Dermis microvascular lymphatic vessel endothelial cell (primary cell): ENCODE results near the gene CACHD1. TPM values are rescaled to one million over a fixed set of nuclear protein-coding genes. Genes with fewer than 3 reads are reported as not detected.

Experiments used
- DNase-seq, 2 donors: peaks; one replicate each; pipeline versions ENCODE4 v3.0.0 to v3.0.0-alpha.2; 2010; ENCODE audit warnings: low read depth in 2 of 2
- total RNA-seq: library from RNA; depleted of rRNA; stranded (reverse); fragments of >200 nt; gene quantifications from 2 replicates; pipeline ENCODE4 v1.2.1, GENCODE V29; 2014

Gene CACHD1
- total RNA-seq: 2.8 and 4.4 TPM in 2 replicates

GRCh38 chr1:64469977-64470664 is at the start of gene CACHD1:
Gene CACHD1, plus strand, starts transcription at chr1:64470129. Its CDS starts 616 bp downstream, at chr1:64470745.
- peak; percentile 72 to 90 for DNase-seq

GRCh38 chr1:64421377-64421776 is 48.6 kb upstream of the CACHD1 start:
- DNase-seq: no peak

DNA sequence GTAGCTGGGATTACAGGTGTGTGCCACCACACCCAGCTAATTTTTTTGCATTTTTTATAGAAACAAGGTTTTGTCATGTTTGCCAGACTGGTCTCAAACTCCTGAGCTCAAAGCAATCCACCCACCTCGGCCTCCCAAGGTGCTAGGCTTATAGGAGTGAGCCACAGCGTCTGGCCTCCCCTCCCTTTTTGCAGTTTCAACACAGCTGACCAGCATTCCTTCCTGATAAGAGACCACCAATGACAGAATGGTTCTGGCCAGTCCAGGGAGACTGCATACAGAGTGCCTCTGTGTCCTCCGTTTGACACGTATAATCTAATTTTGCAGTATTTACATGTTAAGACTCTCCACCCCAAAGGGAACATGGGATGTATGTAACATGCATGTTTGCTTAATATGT is 46.4 kb upstream of the CACHD1 start:
- no peak for DNase-seq

DNA sequence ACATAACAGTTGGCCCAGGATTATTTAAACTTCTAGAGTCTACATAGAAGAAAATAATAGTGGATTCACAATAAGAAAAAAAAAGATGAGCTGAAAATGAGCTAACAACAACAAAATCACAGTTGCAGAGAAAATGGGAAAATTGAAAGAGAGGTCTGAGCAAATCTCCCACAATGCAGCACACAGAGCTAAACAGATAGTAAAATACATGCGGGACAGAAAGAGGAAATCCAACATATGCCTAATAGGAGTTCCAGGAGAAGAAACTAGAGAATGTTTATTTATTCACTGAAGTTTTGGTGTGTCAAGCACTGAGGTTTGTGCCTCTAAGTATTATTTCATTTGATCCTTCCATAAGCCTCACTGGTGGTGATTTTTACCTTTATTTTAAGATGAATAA is 45.5 kb upstream of the CACHD1 start:
- no peak for DNase-seq

- DNase-seq: no peak
Observed at GRCh38 chr1:64425521-64425920, 44.4 kb upstream of the CACHD1 start.

DNA sequence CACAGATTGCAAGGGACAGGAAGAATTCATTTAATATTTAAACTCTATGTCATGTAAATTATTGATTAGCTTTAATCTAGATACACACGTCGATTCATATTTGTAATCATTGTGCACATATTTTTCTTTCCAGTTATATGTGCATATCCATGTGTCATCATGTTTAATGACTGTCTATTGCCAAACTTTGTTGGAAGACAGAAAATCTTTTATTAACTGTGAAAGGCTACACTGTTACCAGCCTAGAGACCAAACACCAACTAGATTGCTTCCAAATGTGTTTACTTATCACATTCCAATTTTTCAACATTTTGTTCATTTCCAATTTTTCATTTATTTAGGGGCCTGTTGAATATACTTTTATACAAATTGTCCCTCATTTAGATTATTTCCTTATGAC is 43.2 kb upstream of the CACHD1 start:
- DNase-seq: no peak

GRCh38 chr1:64427879-64428278 is 42.0 kb upstream of the CACHD1 start:
- no peak for DNase-seq

GRCh38 chr1:64433308-64433707 is 36.6 kb upstream of the CACHD1 start:
- DNase-seq: no peak

DNA sequence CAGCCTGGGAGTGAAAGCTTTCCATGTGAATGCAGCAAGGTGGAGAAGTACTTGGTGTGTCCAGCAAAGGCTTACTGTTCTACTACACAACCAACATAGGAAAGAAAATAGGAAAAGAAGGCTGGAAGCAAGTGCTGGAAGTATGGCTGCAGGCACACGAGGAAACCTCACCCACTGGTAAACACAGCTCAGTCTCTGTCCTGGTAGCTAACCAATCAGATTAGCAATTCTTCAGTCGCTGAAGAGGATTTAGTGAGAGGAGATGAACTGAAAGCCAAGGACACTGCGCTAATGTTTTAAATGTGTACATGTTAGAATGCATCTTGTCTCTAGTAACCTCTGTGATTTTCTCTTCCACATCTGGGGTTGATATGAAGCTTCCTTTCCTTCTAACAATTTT is 36.2 kb upstream of the CACHD1 start:
- no peak for DNase-seq

DNA sequence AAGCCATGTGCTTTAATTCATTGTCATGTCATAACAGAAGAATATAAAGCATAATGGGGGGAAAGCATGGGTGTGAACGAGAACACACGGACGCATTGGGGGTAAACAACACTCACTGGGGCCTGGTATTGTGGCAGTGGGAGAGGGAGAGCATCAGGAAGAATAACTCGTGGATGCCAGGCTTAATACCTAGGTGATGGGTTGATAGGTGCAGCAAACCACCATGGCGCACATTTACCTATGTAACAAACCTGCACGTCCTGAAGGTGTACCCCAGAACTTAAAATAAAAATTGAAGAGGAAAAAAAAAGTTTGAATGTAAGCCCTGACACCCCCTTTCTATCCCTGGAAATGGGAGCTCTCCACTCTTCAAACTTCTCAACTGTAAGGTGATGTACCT is 34.9 kb upstream of the CACHD1 start:
- no peak for DNase-seq

DNA sequence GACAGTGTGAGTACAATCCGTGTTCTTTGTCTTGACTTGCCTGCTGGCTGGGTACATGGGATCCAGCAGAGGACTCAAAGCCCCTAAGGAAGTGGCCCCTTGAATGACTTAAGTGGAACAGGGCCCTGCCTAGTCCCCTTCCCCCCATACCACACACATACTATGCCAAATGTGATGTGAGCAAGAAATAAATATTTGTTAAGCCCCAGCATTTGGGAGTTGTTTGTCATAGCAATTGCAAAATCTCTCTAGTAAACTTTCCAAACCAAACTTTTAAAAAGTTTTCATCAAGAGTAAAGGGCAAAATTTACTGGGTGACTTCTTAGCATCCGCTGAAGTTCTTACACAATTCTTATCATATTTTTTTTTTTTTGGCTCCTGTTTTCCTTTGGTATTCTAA is 32.5 kb upstream of the CACHD1 start:
- DNase-seq: no peak

GRCh38 chr1:64440183-64440826 is 29.6 kb upstream of the CACHD1 start:
- no peak for DNase-seq

GRCh38 chr1:64451440-64451839 is 18.5 kb upstream of the CACHD1 start:
- no peak for DNase-seq

DNA sequence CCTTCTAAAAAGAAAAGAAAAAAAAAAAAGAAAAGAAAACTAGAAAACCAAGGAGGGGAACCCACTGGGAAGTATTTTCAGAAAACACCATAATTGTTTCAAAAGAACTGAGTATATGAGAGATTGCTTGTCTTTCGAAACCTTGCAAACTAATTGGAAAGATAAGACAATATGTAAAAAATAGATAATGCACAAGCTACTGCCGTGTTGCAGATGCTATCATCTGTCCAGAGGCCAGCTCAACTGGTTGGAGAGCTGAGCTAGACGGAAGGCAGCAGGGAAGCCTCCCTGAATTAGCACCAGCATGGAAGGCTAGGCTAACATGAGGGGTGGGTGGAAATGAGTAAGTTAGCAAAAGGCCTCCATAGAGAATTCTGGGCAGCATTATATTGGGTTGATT is 16.2 kb upstream of the CACHD1 start:
- DNase-seq: no peak

DNA sequence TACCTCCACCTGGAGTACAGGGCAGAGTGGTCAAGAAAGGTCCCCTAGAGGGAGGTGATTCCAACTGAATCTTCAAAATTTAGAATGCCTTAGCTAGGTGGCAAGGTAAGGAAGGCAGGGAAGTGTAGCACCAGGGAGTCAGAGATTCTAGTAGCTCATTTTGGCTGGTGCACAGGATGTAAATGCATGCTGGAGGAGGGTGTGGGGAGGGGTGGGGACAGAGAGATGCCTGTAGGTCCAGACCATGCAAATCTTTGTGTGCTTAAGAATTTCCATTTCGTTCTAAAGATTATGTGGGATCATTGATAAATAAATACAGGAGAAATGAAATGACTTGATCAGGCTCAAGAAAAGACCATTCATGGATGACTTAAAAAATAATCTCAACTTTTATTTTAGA is 11.0 kb upstream of the CACHD1 start:
- DNase-seq: no peak

DNA sequence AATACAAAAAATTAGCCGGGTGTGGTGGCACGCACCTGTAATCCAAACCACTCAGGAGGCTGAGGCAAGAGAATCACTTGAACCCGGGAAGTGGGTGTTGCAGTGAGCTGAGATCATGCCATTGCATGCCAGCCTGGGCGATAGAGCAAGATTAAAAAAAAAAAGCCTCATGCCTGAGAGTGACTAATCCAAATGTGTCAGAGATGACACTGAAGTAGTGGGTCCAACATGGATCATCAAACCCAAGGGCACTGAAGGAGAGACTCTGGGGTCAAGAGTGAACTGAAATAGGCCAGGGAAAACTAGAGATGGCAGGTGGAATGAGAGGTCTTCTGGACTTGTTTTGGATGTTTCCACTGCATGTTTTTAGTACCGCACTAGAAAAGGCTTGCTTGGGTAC is 10.2 kb upstream of the CACHD1 start:
- no peak for DNase-seq

DNA sequence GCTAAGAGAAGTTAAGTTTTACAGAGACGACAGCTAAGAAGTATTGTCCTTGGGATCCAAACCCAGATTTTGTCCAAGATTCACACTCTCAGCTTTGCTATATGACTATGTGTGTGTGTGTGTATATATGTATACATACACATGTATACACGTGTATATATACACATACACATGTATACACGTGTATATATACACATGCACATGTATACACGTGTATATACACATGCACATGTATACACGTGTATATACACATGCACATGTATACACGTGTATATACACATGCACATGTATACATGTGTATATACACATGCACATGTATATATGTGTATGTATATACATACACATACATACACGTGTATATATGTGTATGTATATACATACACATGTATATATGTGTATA is 3.9 kb upstream of the CACHD1 start:
- DNase-seq: no peak

DNA sequence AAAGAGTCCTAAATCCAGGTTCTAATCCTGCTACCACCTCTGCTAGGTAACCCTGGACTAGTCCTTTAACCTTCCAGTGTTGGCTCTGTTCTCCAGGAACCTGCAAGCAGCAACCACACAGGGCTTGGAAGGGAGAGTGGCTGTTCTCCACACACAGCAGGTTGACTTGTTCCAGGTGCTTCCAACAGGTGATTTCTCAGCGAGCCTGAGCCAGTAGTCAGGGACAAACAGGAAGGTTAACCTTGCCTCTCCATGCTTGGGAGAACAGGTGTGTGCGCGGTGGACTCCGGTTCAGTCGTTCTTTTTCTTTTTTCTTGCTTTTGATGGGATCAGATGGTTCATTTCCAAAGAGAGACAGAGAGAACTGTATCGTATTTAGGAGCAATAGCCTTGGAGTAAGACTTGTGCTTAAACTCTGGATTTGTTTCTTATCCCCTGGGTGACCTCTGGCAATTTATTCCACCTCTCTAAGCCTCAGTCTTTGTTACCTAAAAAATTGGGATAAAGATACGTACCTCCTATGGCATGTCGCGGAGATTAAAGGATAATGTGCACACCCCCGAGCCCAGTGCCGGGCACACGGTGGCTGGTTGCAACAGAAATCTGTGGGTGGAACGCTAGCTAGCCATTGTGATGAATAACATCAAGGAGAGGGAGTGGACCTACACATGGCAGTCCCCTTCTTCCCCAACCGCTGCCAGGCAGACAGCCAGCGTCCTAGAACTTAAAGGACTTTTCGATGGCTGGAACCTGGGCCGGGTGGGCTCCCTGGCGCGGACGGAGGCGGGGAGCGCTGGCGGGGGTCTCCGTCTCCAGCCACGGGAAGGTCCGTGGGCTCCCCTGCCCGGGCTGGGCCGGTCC is 583 bp upstream of the CACHD1 start:
- no peak for DNase-seq

- DNase-seq: peak in 1 of 2 donors; percentile 50
Observed at GRCh38 chr1:64470665-64471217, 812 bp downstream of the CACHD1 start.

- DNase-seq: peak in 1 of 2 donors; percentile 41
Observed at GRCh38 chr1:64471218-64472039, 1.5 kb downstream of the CACHD1 start.

DNA sequence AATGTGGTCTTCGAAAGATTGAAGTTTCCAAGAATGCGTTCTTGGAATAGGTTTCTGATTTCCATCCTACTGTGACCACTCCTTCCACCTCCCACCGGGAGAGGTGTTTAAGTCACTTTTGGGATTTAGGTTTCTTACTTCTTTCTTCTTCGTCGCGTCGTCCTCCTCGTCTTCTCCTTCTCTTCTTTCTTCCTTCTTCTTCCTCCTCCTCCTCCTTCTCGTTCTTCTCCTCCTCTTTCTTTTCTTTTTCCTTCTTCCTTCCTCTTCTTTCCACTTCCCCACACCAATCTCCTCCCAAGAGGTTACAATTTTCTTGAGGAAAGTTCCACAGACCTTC is 2.1 kb downstream of the CACHD1 start:
- DNase-seq: no peak
